ENCODE results near the gene PRKX.
"Not testable (repeated sequence)": the region's sequence is repeated elsewhere in the genome, so short reads cannot be mapped to it uniquely, and the experiment has no call there.

PRKX gene

DNA sequence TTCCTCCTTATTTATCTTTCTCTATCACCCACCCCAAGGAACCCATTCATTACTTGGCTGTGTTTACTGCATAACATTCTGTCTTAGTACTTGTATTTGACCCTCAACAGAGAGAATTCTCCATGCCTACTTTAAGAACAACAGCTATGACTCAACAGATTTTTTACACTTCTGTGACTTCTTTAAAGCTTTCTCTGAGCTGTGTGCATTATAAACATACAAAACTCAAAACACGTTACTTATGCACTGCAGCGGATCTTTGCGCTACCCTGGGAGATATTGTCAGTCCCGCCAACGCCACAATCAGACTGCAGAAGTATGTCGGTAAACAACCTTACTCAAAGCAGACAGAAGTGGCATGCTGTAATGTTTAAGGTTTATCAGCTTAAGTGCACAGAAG lies 35.1 kb downstream of the PRKX start:
- H3K4me3 ChIP-seq (ENCODE audit: low read depth, low read length) = no peak overlapping the region
- TF ChIP-seq, protein P1, sequence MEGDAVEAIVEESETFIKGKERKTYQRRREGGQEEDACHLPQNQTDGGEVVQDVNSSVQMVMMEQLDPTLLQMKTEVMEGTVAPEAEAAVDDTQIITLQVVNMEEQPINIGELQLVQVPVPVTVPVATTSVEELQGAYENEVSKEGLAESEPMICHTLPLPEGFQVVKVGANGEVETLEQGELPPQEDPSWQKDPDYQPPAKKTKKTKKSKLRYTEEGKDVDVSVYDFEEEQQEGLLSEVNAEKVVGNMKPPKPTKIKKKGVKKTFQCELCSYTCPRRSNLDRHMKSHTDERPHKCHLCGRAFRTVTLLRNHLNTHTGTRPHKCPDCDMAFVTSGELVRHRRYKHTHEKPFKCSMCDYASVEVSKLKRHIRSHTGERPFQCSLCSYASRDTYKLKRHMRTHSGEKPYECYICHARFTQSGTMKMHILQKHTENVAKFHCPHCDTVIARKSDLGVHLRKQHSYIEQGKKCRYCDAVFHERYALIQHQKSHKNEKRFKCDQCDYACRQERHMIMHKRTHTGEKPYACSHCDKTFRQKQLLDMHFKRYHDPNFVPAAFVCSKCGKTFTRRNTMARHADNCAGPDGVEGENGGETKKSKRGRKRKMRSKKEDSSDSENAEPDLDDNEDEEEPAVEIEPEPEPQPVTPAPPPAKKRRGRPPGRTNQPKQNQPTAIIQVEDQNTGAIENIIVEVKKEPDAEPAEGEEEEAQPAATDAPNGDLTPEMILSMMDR (IDR thresholded peaks at IDR 0.05; ENCODE audit: insufficient read depth, low read depth, low read length, missing control alignments) = no peak
- no peak for DNase-seq (ENCODE audit: low read depth)

DNA sequence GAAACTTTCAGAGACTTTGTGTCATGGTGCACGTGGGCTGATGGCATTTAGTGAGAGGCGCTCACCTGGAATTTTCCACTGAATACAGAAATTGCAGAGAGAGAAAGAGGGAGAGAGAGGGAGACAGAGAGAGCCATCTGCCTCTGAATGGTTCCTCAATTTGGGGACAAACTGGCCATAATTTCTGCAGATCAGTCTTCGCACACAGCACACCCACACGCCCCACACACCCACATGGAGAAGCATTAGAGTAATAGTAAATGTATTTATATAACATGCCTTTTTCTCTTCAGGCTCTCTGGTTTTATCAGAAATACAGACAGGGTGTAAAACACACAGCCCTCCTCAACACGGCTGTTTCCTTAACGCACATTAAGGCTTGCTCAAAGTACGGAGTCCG lies 38.6 kb downstream of the PRKX start:
- DNase-seq (ENCODE audit: low read depth) = no peak
- TF ChIP-seq, protein P1 (IDR thresholded peaks at IDR 0.05; ENCODE audit: insufficient read depth, low read depth, low read length, missing control alignments) = no peak
- no peak overlapping the region for H3K4me3 ChIP-seq (ENCODE audit: low read depth, low read length)

DNA sequence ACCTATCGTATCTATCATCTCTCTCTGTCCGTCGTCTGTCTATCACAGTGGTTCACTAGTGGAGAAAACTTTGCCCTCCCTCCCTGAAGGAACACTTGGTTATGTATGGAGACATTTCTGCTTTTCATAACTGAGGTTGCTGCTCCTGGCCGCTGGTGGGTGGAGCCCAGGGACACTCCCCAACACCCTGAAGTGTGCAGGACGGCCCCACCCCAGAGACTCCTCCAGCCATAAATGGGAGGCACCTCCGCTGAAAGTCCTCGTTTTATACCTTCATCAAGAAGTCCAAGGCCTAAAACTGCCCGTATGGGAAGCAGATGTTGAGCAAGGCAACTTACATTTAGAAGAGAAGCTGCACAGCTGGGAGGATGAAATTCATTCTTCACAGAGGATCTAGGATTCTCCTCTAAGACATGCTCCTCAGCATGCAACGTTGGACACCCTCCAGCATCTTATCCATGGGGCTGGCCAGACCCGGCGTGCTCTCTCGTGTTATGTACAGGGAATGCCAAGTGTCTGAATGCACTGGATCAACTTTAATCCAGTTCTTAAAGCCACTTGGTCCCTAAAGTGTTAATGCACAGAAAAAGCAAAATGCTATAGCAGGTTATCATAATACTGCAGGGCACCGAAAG lies 43.5 kb downstream of the PRKX start:
- no peak overlapping the region for H3K4me3 ChIP-seq (ENCODE audit: low read depth, low read length)
- no peak for DNase-seq (ENCODE audit: low read depth)
- TF ChIP-seq, protein P1 (IDR thresholded peaks at IDR 0.05; ENCODE audit: insufficient read depth, low read depth, low read length, missing control alignments) = no peak

DNA sequence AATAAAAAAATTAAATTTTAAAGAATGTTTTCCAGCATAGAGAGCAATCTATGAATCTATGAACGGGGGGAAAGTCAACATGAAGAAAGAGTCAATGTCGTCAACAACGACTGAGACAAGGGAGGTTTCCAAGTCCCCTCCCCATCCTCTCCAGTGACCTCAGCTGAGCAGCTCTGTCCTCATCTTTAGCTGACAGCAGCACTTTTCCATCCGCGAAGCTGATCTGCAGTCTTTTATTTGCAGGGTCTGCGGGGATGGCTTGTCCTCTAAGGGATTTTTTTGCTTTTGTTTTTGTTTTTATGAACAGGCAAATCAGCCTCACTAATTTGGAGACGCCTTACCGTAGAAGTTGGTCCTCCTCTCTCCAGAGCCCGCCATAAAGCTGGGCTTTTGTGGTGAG lies 46.5 kb downstream of the PRKX start:
- H3K4me3 ChIP-seq (ENCODE audit: low read depth, low read length) = no peak overlapping the region
- TF ChIP-seq, protein P1 (IDR thresholded peaks at IDR 0.05; ENCODE audit: insufficient read depth, low read depth, low read length, missing control alignments) = no peak

DNA sequence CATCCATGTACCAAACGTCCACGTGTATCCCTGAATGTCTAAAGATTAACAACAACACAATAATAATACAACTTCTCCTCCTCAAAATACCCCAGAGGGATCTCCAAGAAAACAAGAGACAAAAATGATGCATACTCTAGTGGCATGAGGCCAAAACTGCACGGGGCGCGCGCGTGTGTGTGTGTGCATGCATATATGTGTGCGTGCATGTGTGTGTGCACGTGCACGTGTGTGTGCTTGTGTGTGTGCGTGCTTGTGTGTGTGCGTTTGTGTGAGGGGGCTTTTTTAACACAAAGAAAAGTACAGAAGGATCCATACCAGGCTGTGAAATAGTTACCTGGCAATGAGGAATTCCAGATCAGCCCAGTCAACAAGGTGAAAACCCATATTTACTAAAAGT lies 48.5 kb downstream of the PRKX start:
- no peak for DNase-seq (ENCODE audit: low read depth)
- TF ChIP-seq, protein P1 (IDR thresholded peaks at IDR 0.05; ENCODE audit: insufficient read depth, low read depth, low read length, missing control alignments) = no peak
- H3K4me3 ChIP-seq (ENCODE audit: low read depth, low read length) = no peak overlapping the region

More for the DNA sequence above, 46.5 kb downstream of the PRKX start:
- no peak for DNase-seq (ENCODE audit: low read depth)

DNA sequence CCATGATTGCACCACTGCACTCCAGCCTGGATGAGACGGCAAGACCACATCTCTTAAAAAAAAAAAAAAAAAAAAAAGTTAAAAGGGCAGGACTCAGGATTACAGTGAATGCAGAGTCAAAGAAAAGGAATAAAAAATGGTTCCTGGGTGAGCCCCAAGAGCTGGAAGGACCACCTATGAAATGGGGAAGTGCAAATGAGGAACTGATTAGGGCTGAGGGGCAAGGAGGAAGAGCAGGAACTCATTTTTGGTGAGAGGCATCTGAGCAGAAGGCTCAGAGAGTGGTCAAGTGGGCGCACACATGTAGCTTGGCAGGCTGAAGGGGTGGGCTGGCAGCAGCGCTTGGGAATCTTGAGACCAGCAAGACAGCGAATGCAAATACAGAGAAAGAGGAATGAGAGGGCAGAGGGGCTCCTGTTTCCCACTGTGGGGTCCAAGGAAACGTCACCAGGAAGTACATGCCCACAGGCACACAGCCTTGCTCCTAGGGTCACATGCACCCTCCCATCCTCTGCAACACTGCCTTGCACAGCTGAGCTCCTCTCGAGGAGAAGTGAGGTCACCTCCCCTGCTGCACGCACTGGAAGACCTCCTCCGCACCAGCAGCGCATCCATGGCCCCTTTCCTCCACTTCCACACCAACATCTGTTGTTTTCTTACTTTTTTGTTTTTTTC lies 49.7 kb downstream of the PRKX start:
- not testable (repeated sequence) for H3K4me3 ChIP-seq (ENCODE audit: low read depth, low read length); DNase-seq (ENCODE audit: low read depth)

DNA sequence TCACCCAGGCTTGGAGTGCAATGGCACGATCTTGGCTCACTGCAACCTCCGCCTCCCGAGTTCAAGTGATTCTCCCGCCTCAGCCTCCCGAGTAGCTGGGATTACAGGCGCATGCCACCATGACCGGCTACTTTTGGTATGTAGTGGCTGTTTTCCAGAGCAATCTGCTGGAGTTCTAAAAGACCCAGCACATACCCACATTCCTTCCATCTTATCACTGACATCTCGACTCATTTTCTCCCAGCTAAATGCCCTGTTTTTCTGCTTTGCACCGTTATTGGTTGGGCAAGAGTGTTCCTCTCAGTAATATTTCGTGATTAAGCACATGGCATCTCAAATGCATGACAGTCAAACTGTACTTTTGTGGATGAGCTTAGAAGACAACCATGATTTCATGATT lies 53.7 kb downstream of the PRKX start:
- TF ChIP-seq, protein P1 (IDR thresholded peaks at IDR 0.05; ENCODE audit: insufficient read depth, low read depth, low read length, missing control alignments) = no peak
- no peak overlapping the region for H3K4me3 ChIP-seq (ENCODE audit: low read depth, low read length)
- DNase-seq (ENCODE audit: low read depth) = no peak

Data from GM12865 (cell line).